Mucosa of stomach (tissue), 1 donor: Measurements from ENCODE around the gene PRPF6.

Experiments
- H3K27me3 ChIP-seq: one replicate; pipeline ENCODE4 v1.7.0; 2013; ENCODE audit warnings: mild to moderate bottlenecking, low read length; ENCODE audit not compliant: control insufficient read depth, insufficient read depth
- H3K36me3 ChIP-seq: one replicate; pipeline ENCODE4 v1.7.0; 2013; ENCODE audit warnings: low read length; ENCODE audit not compliant: control insufficient read depth, insufficient read depth
- H3K4me1 ChIP-seq: one replicate; pipeline ENCODE4 v1.7.0; 2013; ENCODE audit warnings: mild to moderate bottlenecking, low read length; ENCODE audit not compliant: control insufficient read depth, insufficient read depth
- H3K4me3 ChIP-seq: one replicate; pipeline ENCODE4 v1.7.0; 2013; ENCODE audit warnings: low read length
- H3K9ac ChIP-seq: one replicate; pipeline ENCODE4 v1.7.0; 2013; ENCODE audit warnings: mild to moderate bottlenecking, low read length, moderate library complexity
- H3K9me3 ChIP-seq: one replicate; pipeline ENCODE4 v1.7.0; 2013; ENCODE audit warnings: mild to moderate bottlenecking, low read length, moderate library complexity; ENCODE audit not compliant: control insufficient read depth
- donor health status: Pancreatic carcinoma.

Gene PRPF6

GRCh38 chr20:64023361-64024140 lies 42.6 kb downstream of the PRPF6 start:
- Histone ChIP-seq H3K9me3 (no peaks in the 10 kb centered on the region), H3K4me3 (no peak overlapping the region), H3K4me1 (no peaks in the 10 kb centered on the region), H3K27me3 (no peaks in the 10 kb centered on the region), H3K36me3 (peaks cover 22% of the 10 kb centered on the region), H3K9ac (no peak overlapping the region)

GRCh38 chr20:64024141-64024990 lies 43.4 kb downstream of the PRPF6 start:
- Histone ChIP-seq H3K9ac (no peak overlapping the region), H3K9me3 (no peaks in the 10 kb centered on the region), H3K4me1 (no peaks in the 10 kb centered on the region), H3K4me3 (no peak overlapping the region), H3K27me3 (no peaks in the 10 kb centered on the region), H3K36me3 (peaks cover 28% of the 10 kb centered on the region)

GRCh38 chr20:64025101-64025825 lies 44.3 kb downstream of the PRPF6 start:
- peaks cover 27% of the 10 kb centered on the region for H3K36me3 ChIP-seq
- H3K4me3 ChIP-seq, result no peak overlapping the region
- H3K27me3 ChIP-seq, result no peaks in the 10 kb centered on the region
- peaks cover 3% of the 10 kb centered on the region for H3K4me1 ChIP-seq
- no peaks in the 10 kb centered on the region for H3K9me3 ChIP-seq
- H3K9ac ChIP-seq, result no peak overlapping the region

GRCh38 chr20:64025826-64026412 lies 45.0 kb downstream of the PRPF6 start:
- Histone ChIP-seq H3K4me3 (no peak overlapping the region), H3K9me3 (no peaks in the 10 kb centered on the region), H3K4me1 (peaks cover 10% of the 10 kb centered on the region), H3K27me3 (no peaks in the 10 kb centered on the region), H3K36me3 (peaks cover 27% of the 10 kb centered on the region), H3K9ac (no peak overlapping the region)

- no peak overlapping the region for H3K4me3 ChIP-seq
- no peaks in the 10 kb centered on the region for H3K27me3 ChIP-seq
- H3K9me3 ChIP-seq, result no peaks in the 10 kb centered on the region
- peaks cover 21% of the 10 kb centered on the region for H3K36me3 ChIP-seq
- H3K4me1 ChIP-seq, result peaks cover 11% of the 10 kb centered on the region
- no peak overlapping the region for H3K9ac ChIP-seq
Measured at GRCh38 chr20:64027981-64028685, 47.2 kb downstream of the PRPF6 start.

- Histone ChIP-seq H3K27me3 (no peaks in the 10 kb centered on the region), H3K4me1 (peaks cover 11% of the 10 kb centered on the region), H3K9ac (no peak overlapping the region), H3K9me3 (no peaks in the 10 kb centered on the region), H3K4me3 (no peak overlapping the region), H3K36me3 (peaks cover 21% of the 10 kb centered on the region)
Measured at GRCh38 chr20:64029293-64030117, 48.6 kb downstream of the PRPF6 start.

GRCh38 chr20:64030371-64031134 lies 49.6 kb downstream of the PRPF6 start:
- peaks cover 21% of the 10 kb centered on the region for H3K36me3 ChIP-seq
- peaks cover 2% of the 10 kb centered on the region for H3K27me3 ChIP-seq
- H3K9ac ChIP-seq, result no peak overlapping the region

GRCh38 chr20:64031822-64032314 lies 50.9 kb downstream of the PRPF6 start:
- Histone ChIP-seq H3K27me3 (peaks cover 15% of the 10 kb centered on the region), H3K36me3 (peaks cover 16% of the 10 kb centered on the region), H3K9ac (no peak overlapping the region), H3K9me3 (no peaks in the 10 kb centered on the region), H3K4me3 (no peak overlapping the region), H3K4me1 (peaks cover 11% of the 10 kb centered on the region)

More at GRCh38 chr20:64030371-64031134, 49.6 kb downstream of the PRPF6 start:
- H3K4me1 ChIP-seq, result peaks cover 11% of the 10 kb centered on the region
- no peak overlapping the region for H3K4me3 ChIP-seq
- H3K9me3 ChIP-seq, result no peaks in the 10 kb centered on the region

- peaks cover 9% of the 10 kb centered on the region for H3K36me3 ChIP-seq
- peaks cover 26% of the 10 kb centered on the region for H3K27me3 ChIP-seq
- no peak overlapping the region for H3K9ac ChIP-seq
- H3K4me1 ChIP-seq, result peaks cover 16% of the 10 kb centered on the region
- H3K4me3 ChIP-seq, result no peak overlapping the region
- H3K9me3 ChIP-seq, result no peaks in the 10 kb centered on the region
Measured at GRCh38 chr20:64032706-64033624, 52.0 kb downstream of the PRPF6 start.
